ENCODE results near the gene ARMC7. TPM values are rescaled to one million over a fixed set of nuclear protein-coding genes. Genes with fewer than 3 reads are reported as not detected.
A peak's percentile ranks its signal among the peaks of the same experiment; 100 is the strongest.

ARMC7 gene
- total and polyA plus RNA-seq, 10 of the 15 experiments (the other 5 are each of a cell fraction or from before 2014, with no cell fraction given), result 1.5 to 19.8 (median 6.3) TPM

DNA sequence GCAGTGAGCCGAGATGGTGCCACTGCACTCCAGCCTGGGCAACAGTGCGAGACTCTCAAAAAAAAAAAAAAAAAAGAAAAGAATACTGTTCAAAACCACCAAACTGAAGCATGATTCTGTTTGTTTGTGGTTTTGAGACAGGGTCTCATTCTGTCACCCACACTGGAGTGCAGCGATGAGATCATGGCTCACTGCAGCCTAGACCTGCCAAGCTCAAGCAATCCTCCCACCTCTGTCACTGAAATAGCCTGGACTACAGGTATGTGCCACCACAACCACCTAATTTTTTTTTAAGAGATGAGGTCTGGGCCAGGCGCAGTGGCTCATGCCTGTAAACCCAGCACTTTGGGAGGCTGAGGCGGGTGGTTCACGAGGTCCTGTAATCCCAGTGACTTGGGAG is 68.7 kb downstream of the ARMC7 start:
- ChIA-PET SMC1A (ENCODE audit: uncharacterized antibody, unreplicated experiment) (interaction anchor here (0.7 kb wide), 1 partner anchor 15 kb away, joined by 3 read pairs; no protein-coding TSS in a partner anchor), POLR2A (interaction anchor here (1.1 kb wide), 1 partner anchor 49 kb away, joined by 3 read pairs; no protein-coding TSS in a partner anchor), RAD21 (ENCODE audit: unreplicated experiment) (interaction anchor here (0.7 kb wide), 1 partner anchor 64 kb away, joined by 3 read pairs; no protein-coding TSS in a partner anchor), CTCF (interaction anchor here (1.7 kb wide), 1 partner anchor 23 kb away, joined by 8 read pairs; no protein-coding TSS in a partner anchor)
- no peak overlapping the region for H3K4me3 ChIP-seq
- no peaks in the 10 kb centered on the region for H3K9me3 ChIP-seq (replicated peaks; ENCODE audit: control insufficient read depth, insufficient read depth, low read length)
- no peak overlapping the region for H3K27ac ChIP-seq (ENCODE audit: control insufficient read depth, insufficient read depth)
- ATAC-seq (no peak), DNase-seq (ENCODE audit: low read depth, low spot score) (no peak), FAIRE-seq (no peak)
- H3K36me3 ChIP-seq (ENCODE audit: control insufficient read depth in 2 of 2, insufficient read depth in 2 of 2, low read length in 1 of 2), result peaks cover 7 to 26% of the 10 kb centered on the region in 2 experiments
- intact Hi-C loops (cut with micrococcal nuclease; ENCODE audit: unreplicated experiment) (no loop called here), in situ Hi-C loops (cut with MboI) (no loop called here)
- TF ChIP-seq RUNX3 (IDR thresholded peaks at IDR 0.05; ENCODE audit: low read length) (peak; percentile 41; the same call in 1 of the 2 replicates), ATF7 (IDR thresholded peaks at IDR 0.05; ENCODE audit: low read depth) (peak; percentile 43), SRF (IDR thresholded peaks at IDR 0.05; ENCODE audit: low read depth in 2 of 2, low read length in 2 of 2) (no peak)
- H3K79me2 ChIP-seq (ENCODE audit: control insufficient read depth, insufficient read depth, low read length), result peaks cover 64% of the 10 kb centered on the region
- H3K27me3 ChIP-seq (replicated peaks in 1 of 2; ENCODE audit: control insufficient read depth in 2 of 2, insufficient read depth in 2 of 2, low read length in 1 of 2), result no peaks in the 10 kb centered on the region
- no peak overlapping the region for H2AFZ ChIP-seq (ENCODE audit: control insufficient read depth, low read depth, low read length)
- H3K4me2 ChIP-seq (ENCODE audit: control insufficient read depth, insufficient read depth), result no peak overlapping the region
- BruUV-seq (replicated peaks), result no TSS peak
- no peaks in the 10 kb centered on the region for H3K4me1 ChIP-seq (ENCODE audit: control insufficient read depth, insufficient read depth, low read length)
- no peak overlapping the region for H3K9ac ChIP-seq (ENCODE audit: control insufficient read depth, insufficient read depth, low read length)
- WGBS (ENCODE audit: insufficient coverage, insufficient replicate concordance, low lambda C conversion rate, missing lambda C conversion rate), result 97% methylated on average over 4 of the region's 6 CpGs
- no peaks in the 10 kb centered on the region for H4K20me1 ChIP-seq (ENCODE audit: control insufficient read depth, insufficient read depth)

Small RNAs within 50 kb of the gene (small RNA-seq; reads per million reads assigned to genes)
- gene AC111186.1 (not detected), gene RF00019 (not detected)

Other genes with a start within 250 kb of the ARMC7 start
Only the 7 nearest of the 19 such genes appear.
- gene ATP5PD, start 63.0 kb upstream of the ARMC7 start, total RNA-seq (2014; rRNA removed), result 201 and 218 TPM in 2 replicates
- 303 and 307 TPM in 2 replicates for gene ATP5PD, start 63.0 kb upstream of the ARMC7 start, total RNA-seq (2014; rRNA removed; fragmentation: Illumina TruSeq; extraction: Trizol)
- gene ATP5PD, start 63.0 kb upstream of the ARMC7 start, total RNA-seq (2021), result 209 and 218 TPM in 2 replicates
- 172 and 241 TPM in 2 replicates for gene ATP5PD, start 63.0 kb upstream of the ARMC7 start, polyA plus RNA-seq (2011; rRNA removed)
- gene ATP5PD, start 63.0 kb upstream of the ARMC7 start, polyA plus RNA-seq (2014; fragmentation: Illumina TruSeq; extraction: Trizol), result 338 and 519 TPM in 2 replicates
- gene ATP5PD, start 63.0 kb upstream of the ARMC7 start, polyA plus RNA-seq (2014; fragmentation: Nextera tagmentation; extraction: Ambion mirVana), result 100 to 1,000 TPM; 710 to 772 TPM
- 186 and 195 TPM in 2 replicates for gene ATP5PD, start 63.0 kb upstream of the ARMC7 start, polyA plus RNA-seq (2014; rRNA removed)
- gene ATP5PD, start 63.0 kb upstream of the ARMC7 start, polyA plus RNA-seq (2016; fragmentation: Nextera tagmentation; extraction: Ambion mirVana), result 100 to 1,000 TPM; 436 to 445 TPM
- gene KCTD2, start 62.7 kb upstream of the ARMC7 start, total RNA-seq (2014; rRNA removed), result 13.6 and 14.2 TPM in 2 replicates
- 11.9 and 13.3 TPM in 2 replicates for gene KCTD2, start 62.7 kb upstream of the ARMC7 start, total RNA-seq (2014; rRNA removed; fragmentation: Illumina TruSeq; extraction: Trizol)
- 16.7 and 16.8 TPM in 2 replicates for gene KCTD2, start 62.7 kb upstream of the ARMC7 start, total RNA-seq (2021)
- 27.5 and 32.3 TPM in 2 replicates for gene KCTD2, start 62.7 kb upstream of the ARMC7 start, polyA plus RNA-seq (2011; rRNA removed)
- gene KCTD2, start 62.7 kb upstream of the ARMC7 start, polyA plus RNA-seq (2014; fragmentation: Illumina TruSeq; extraction: Trizol), result 17.3 and 20.0 TPM in 2 replicates
- 1 to 10 TPM; 1.5 to 2.2 TPM for gene KCTD2, start 62.7 kb upstream of the ARMC7 start, polyA plus RNA-seq (2014; fragmentation: Nextera tagmentation; extraction: Ambion mirVana)
- gene KCTD2, start 62.7 kb upstream of the ARMC7 start, polyA plus RNA-seq (2014; rRNA removed), result 15.6 and 16.1 TPM in 2 replicates
- gene KCTD2, start 62.7 kb upstream of the ARMC7 start, polyA plus RNA-seq (2016; fragmentation: Nextera tagmentation; extraction: Ambion mirVana), result 1 to 10 TPM; 1.5 to 4.5 TPM
- 0.76 and 1.2 TPM in 2 replicates for gene SLC16A5, start 22.0 kb upstream of the ARMC7 start, total RNA-seq (2014; rRNA removed)
- gene SLC16A5, start 22.0 kb upstream of the ARMC7 start, total RNA-seq (2014; rRNA removed; fragmentation: Illumina TruSeq; extraction: Trizol), result 0.88 and 0.94 TPM in 2 replicates
- gene SLC16A5, start 22.0 kb upstream of the ARMC7 start, total RNA-seq (2021), result 3.1 and 3.4 TPM in 2 replicates
- 0.17 and 0.30 TPM in 2 replicates for gene SLC16A5, start 22.0 kb upstream of the ARMC7 start, polyA plus RNA-seq (2011; rRNA removed)
- 0.17 and 0.84 TPM in 2 replicates for gene SLC16A5, start 22.0 kb upstream of the ARMC7 start, polyA plus RNA-seq (2014; fragmentation: Illumina TruSeq; extraction: Trizol)
- under 1 TPM; 0.03 to 0.16 TPM for gene SLC16A5, start 22.0 kb upstream of the ARMC7 start, polyA plus RNA-seq (2014; fragmentation: Nextera tagmentation; extraction: Ambion mirVana)
- gene SLC16A5, start 22.0 kb upstream of the ARMC7 start, polyA plus RNA-seq (2014; rRNA removed), result 2.4 and 3.0 TPM in 2 replicates
- gene SLC16A5, start 22.0 kb upstream of the ARMC7 start, polyA plus RNA-seq (2016; fragmentation: Nextera tagmentation; extraction: Ambion mirVana), result 1 to 10 TPM in 1 of 2 experiments, under 1 TPM in 1; 0.98 to 1.0 TPM
- 115 and 144 TPM in 2 replicates for gene NT5C, start 21.8 kb downstream of the ARMC7 start, total RNA-seq (2014; rRNA removed)
- gene NT5C, start 21.8 kb downstream of the ARMC7 start, total RNA-seq (2014; rRNA removed; fragmentation: Illumina TruSeq; extraction: Trizol), result 41.6 and 43.7 TPM in 2 replicates
- 86.3 and 88.5 TPM in 2 replicates for gene NT5C, start 21.8 kb downstream of the ARMC7 start, total RNA-seq (2021)
- gene NT5C, start 21.8 kb downstream of the ARMC7 start, polyA plus RNA-seq (2011; rRNA removed), result 17.4 and 40.2 TPM in 2 replicates
- 10.4 and 24.2 TPM in 2 replicates for gene NT5C, start 21.8 kb downstream of the ARMC7 start, polyA plus RNA-seq (2014; fragmentation: Illumina TruSeq; extraction: Trizol)
- 1 to 10 TPM; 3.7 to 9.8 TPM for gene NT5C, start 21.8 kb downstream of the ARMC7 start, polyA plus RNA-seq (2014; fragmentation: Nextera tagmentation; extraction: Ambion mirVana)
- gene NT5C, start 21.8 kb downstream of the ARMC7 start, polyA plus RNA-seq (2014; rRNA removed), result 158 and 188 TPM in 2 replicates
- gene NT5C, start 21.8 kb downstream of the ARMC7 start, polyA plus RNA-seq (2016; fragmentation: Nextera tagmentation; extraction: Ambion mirVana), result 100 to 1,000 TPM; 116 to 129 TPM
- 150 and 158 TPM in 2 replicates for gene JPT1, start 44.5 kb downstream of the ARMC7 start, total RNA-seq (2014; rRNA removed)
- gene JPT1, start 44.5 kb downstream of the ARMC7 start, total RNA-seq (2014; rRNA removed; fragmentation: Illumina TruSeq; extraction: Trizol), result 324 and 357 TPM in 2 replicates
- gene JPT1, start 44.5 kb downstream of the ARMC7 start, total RNA-seq (2021), result 316 and 327 TPM in 2 replicates
- 79.7 and 112 TPM in 2 replicates for gene JPT1, start 44.5 kb downstream of the ARMC7 start, polyA plus RNA-seq (2011; rRNA removed)
- 101 and 318 TPM in 2 replicates for gene JPT1, start 44.5 kb downstream of the ARMC7 start, polyA plus RNA-seq (2014; fragmentation: Illumina TruSeq; extraction: Trizol)
- gene JPT1, start 44.5 kb downstream of the ARMC7 start, polyA plus RNA-seq (2014; fragmentation: Nextera tagmentation; extraction: Ambion mirVana), result 100 to 1,000 TPM in 1 of 2 experiments, 10 to 100 TPM in 1; 95.9 to 140 TPM
- gene JPT1, start 44.5 kb downstream of the ARMC7 start, polyA plus RNA-seq (2014; rRNA removed), result 339 and 341 TPM in 2 replicates
- 100 to 1,000 TPM; 648 to 651 TPM for gene JPT1, start 44.5 kb downstream of the ARMC7 start, polyA plus RNA-seq (2016; fragmentation: Nextera tagmentation; extraction: Ambion mirVana)
- gene SUMO2, start 73.0 kb downstream of the ARMC7 start, total RNA-seq (2014; rRNA removed), result 163 and 207 TPM in 2 replicates
- 312 and 322 TPM in 2 replicates for gene SUMO2, start 73.0 kb downstream of the ARMC7 start, total RNA-seq (2014; rRNA removed; fragmentation: Illumina TruSeq; extraction: Trizol)
- gene SUMO2, start 73.0 kb downstream of the ARMC7 start, total RNA-seq (2021), result 506 and 514 TPM in 2 replicates
- 603 and 801 TPM in 2 replicates for gene SUMO2, start 73.0 kb downstream of the ARMC7 start, polyA plus RNA-seq (2011; rRNA removed)
- gene SUMO2, start 73.0 kb downstream of the ARMC7 start, polyA plus RNA-seq (2014; fragmentation: Illumina TruSeq; extraction: Trizol), result 265 and 335 TPM in 2 replicates
- 100 to 1,000 TPM; 709 to 767 TPM for gene SUMO2, start 73.0 kb downstream of the ARMC7 start, polyA plus RNA-seq (2014; fragmentation: Nextera tagmentation; extraction: Ambion mirVana)
- gene SUMO2, start 73.0 kb downstream of the ARMC7 start, polyA plus RNA-seq (2014; rRNA removed), result 232 and 249 TPM in 2 replicates
- gene SUMO2, start 73.0 kb downstream of the ARMC7 start, polyA plus RNA-seq (2016; fragmentation: Nextera tagmentation; extraction: Ambion mirVana), result 100 to 1,000 TPM; 755 to 803 TPM
- 47.1 and 57.8 TPM in 2 replicates for gene NUP85, start 95.7 kb downstream of the ARMC7 start, total RNA-seq (2014; rRNA removed)
- gene NUP85, start 95.7 kb downstream of the ARMC7 start, total RNA-seq (2014; rRNA removed; fragmentation: Illumina TruSeq; extraction: Trizol), result 52.9 and 54.0 TPM in 2 replicates
- gene NUP85, start 95.7 kb downstream of the ARMC7 start, total RNA-seq (2021), result 82.5 and 97.9 TPM in 2 replicates
- 80.8 and 92.9 TPM in 2 replicates for gene NUP85, start 95.7 kb downstream of the ARMC7 start, polyA plus RNA-seq (2011; rRNA removed)
- 59.6 and 65.9 TPM in 2 replicates for gene NUP85, start 95.7 kb downstream of the ARMC7 start, polyA plus RNA-seq (2014; fragmentation: Illumina TruSeq; extraction: Trizol)
- gene NUP85, start 95.7 kb downstream of the ARMC7 start, polyA plus RNA-seq (2014; fragmentation: Nextera tagmentation; extraction: Ambion mirVana), result 100 to 1,000 TPM; 127 to 135 TPM
- 83.2 and 87.8 TPM in 2 replicates for gene NUP85, start 95.7 kb downstream of the ARMC7 start, polyA plus RNA-seq (2014; rRNA removed)
- 100 to 1,000 TPM; 103 to 104 TPM for gene NUP85, start 95.7 kb downstream of the ARMC7 start, polyA plus RNA-seq (2016; fragmentation: Nextera tagmentation; extraction: Ambion mirVana)

Data from GM12878 (cell line).